RKO (cell line): ENCODE measurements around the gene DNM3.
"Not testable (repeated sequence)": the region's sequence is repeated elsewhere in the genome, so short reads cannot be mapped to it uniquely, and the experiment has no call there.

Experiments used
- DNase-seq: peaks from one replicate; pipeline ENCODE4 v3.0.0-alpha.2; 2016; ENCODE audit warnings: low spot score

DNM3 gene

GRCh38 chr1:172360985-172361384, 519.7 kb downstream of the DNM3 start:
- no peak for DNase-seq

- no peak for DNase-seq
These were observed 522.6 kb downstream of the DNM3 start for GRCh38 chr1:172363852-172364251.

- DNase-seq: not testable (repeated sequence)
These were observed 530.3 kb downstream of the DNM3 start for GRCh38 chr1:172371646-172372045.

- no peak for DNase-seq
These were observed 532.6 kb downstream of the DNM3 start for GRCh38 chr1:172373864-172374263.

- DNase-seq: no peak
These were observed 533.9 kb downstream of the DNM3 start for GRCh38 chr1:172375211-172375631.

- no peak for DNase-seq
These were observed 535.1 kb downstream of the DNM3 start for GRCh38 chr1:172376431-172376830.

- no peak for DNase-seq
These were observed 536.3 kb downstream of the DNM3 start for GRCh38 chr1:172377565-172377964.

- no peak for DNase-seq
These were observed 536.9 kb downstream of the DNM3 start for GRCh38 chr1:172378109-172378760.

- no peak for DNase-seq
These were observed 539.3 kb downstream of the DNM3 start for GRCh38 chr1:172380441-172381244.

GRCh38 chr1:172381946-172382345, 540.6 kb downstream of the DNM3 start:
- no peak for DNase-seq

GRCh38 chr1:172382406-172382805, 541.1 kb downstream of the DNM3 start:
- no peak for DNase-seq

- DNase-seq: no peak
These were observed 541.7 kb downstream of the DNM3 start for GRCh38 chr1:172382990-172383389.

GRCh38 chr1:172383536-172383935, 542.2 kb downstream of the DNM3 start:
- no peak for DNase-seq

GRCh38 chr1:172384656-172385055, 543.4 kb downstream of the DNM3 start:
- DNase-seq: no peak

GRCh38 chr1:172386046-172386445, 544.7 kb downstream of the DNM3 start:
- no peak for DNase-seq

- DNase-seq: no peak
These were observed 547.2 kb downstream of the DNM3 start for GRCh38 chr1:172388490-172388889.

- DNase-seq: no peak
These were observed 549.0 kb downstream of the DNM3 start for GRCh38 chr1:172390301-172390682.

- DNase-seq: no peak
These were observed 549.6 kb downstream of the DNM3 start for GRCh38 chr1:172390683-172391551.

- DNase-seq: no peak
These were observed 550.7 kb downstream of the DNM3 start for GRCh38 chr1:172391976-172392375.

GRCh38 chr1:172393354-172393753, 552.1 kb downstream of the DNM3 start:
- DNase-seq: no peak

- DNase-seq: no peak
These were observed 552.9 kb downstream of the DNM3 start for GRCh38 chr1:172394141-172394751.

- no peak for DNase-seq
These were observed 553.5 kb downstream of the DNM3 start for GRCh38 chr1:172394811-172395210.
